RWPE2 (cell line): ENCODE measurements around the gene PRC1.

Experiments
- ATAC-seq: fragments of 200-7000 bp; cut with Tn5 transposase; 3 replicates; pipeline ENCODE4 v1.9.1; 2021; ENCODE audit warnings: low read depth
- DNase-seq: peaks from one replicate; pipeline ENCODE4 v3.0.0-alpha.2; 2020; ENCODE audit warnings: low spot score
- H3K27ac ChIP-seq: fragments of 450-650 bp; 2 replicates; pipeline ENCODE4 v1.5.1; 2017; ENCODE audit warnings: mild to moderate bottlenecking; ENCODE audit not compliant: poor library complexity, severe bottlenecking
- H3K27me3 ChIP-seq: fragments of 250-450 bp; sonication (Bioruptor Pico); 2 replicates; pipeline ENCODE4 v1.5.1; 2021; ENCODE audit warnings: mild to moderate bottlenecking, moderate library complexity; ENCODE audit not compliant: insufficient read depth, poor library complexity, severe bottlenecking
- H3K36me3 ChIP-seq: fragments of 250-450 bp; sonication (Bioruptor Pico); 2 replicates; pipeline ENCODE4 v1.5.1; 2020; ENCODE audit warnings: low read depth, mild to moderate bottlenecking, moderate library complexity
- H3K4me1 ChIP-seq: fragments of 250-450 bp; sonication (Bioruptor Pico); 2 replicates; pipeline ENCODE4 v1.5.1; 2021; ENCODE audit warnings: mild to moderate bottlenecking, moderate library complexity; ENCODE audit not compliant: insufficient read depth, poor library complexity, severe bottlenecking
- H3K4me3 ChIP-seq: fragments of 250-450 bp; sonication (Bioruptor Pico); 2 replicates; pipeline ENCODE4 v1.5.1; 2021; ENCODE audit warnings: mild to moderate bottlenecking, moderate library complexity; ENCODE audit not compliant: severe bottlenecking
- H3K9me3 ChIP-seq: fragments of 250-450 bp; sonication (Bioruptor Pico); 2 replicates; pipeline ENCODE4 v1.5.1; 2021; ENCODE audit warnings: mild to moderate bottlenecking, moderate library complexity; ENCODE audit not compliant: severe bottlenecking
- CTCF ChIP-seq: fragments of 450-650 bp; IDR thresholded peaks from one replicate; pipeline ENCODE4 v1.5.1; 2017; ENCODE audit warnings: mild to moderate bottlenecking, moderate library complexity; ENCODE audit not compliant: poor library complexity, severe bottlenecking

PRC1 gene

GRCh38 chr15:90917569-90917968 lies 76.8 kb downstream of the PRC1 start:
- DNase-seq, result no peak
- Histone ChIP-seq H3K9me3 (no peaks in the 10 kb centered on the region), H3K4me1 (no peaks in the 10 kb centered on the region), H3K36me3 (peaks cover 19% of the 10 kb centered on the region; the same call in 1 of the 2 replicates), H3K4me3 (no peak overlapping the region), H3K27ac (no peak overlapping the region), H3K27me3 (no peaks in the 10 kb centered on the region)
- ATAC-seq, result no peak
- TF ChIP-seq CTCF, result no peak

GRCh38 chr15:90916461-90916860 lies 77.9 kb downstream of the PRC1 start:
- Histone ChIP-seq H3K36me3 (peaks cover 19% of the 10 kb centered on the region; the same call in 1 of the 2 replicates), H3K27ac (no peak overlapping the region), H3K27me3 (no peaks in the 10 kb centered on the region), H3K4me1 (no peaks in the 10 kb centered on the region), H3K9me3 (no peaks in the 10 kb centered on the region), H3K4me3 (no peak overlapping the region)
- ATAC-seq, result no peak
- DNase-seq, result no peak
- no peak for TF ChIP-seq CTCF
